Esophagus muscularis mucosa (tissue), 4 donors: Measurements from ENCODE around the gene BORCS5.

Experiments used
- CTCF ChIP-seq, 3 experiments: fragments of 200-600 bp in 2 of 3; fragments of 450-650 bp in 1 of 3; sonication (generic) in 2 of 3; IDR thresholded peaks; one replicate each; pipeline ENCODE4 v1.5.1; 2017 to 2019; ENCODE audit warnings: antibody characterized with exemption in 3 of 3, mild to moderate bottlenecking in 2 of 3, moderate library complexity in 1 of 3
- EP300 ChIP-seq: sonication (generic); formaldehyde crosslinking; IDR thresholded peaks from one replicate; pipeline ENCODE4 v1.6.1; 2017; ENCODE audit warnings: antibody characterized with exemption
- POLR2A ChIP-seq: fragments of 450-650 bp; IDR thresholded peaks from one replicate; pipeline ENCODE4 v1.6.1; 2017; ENCODE audit warnings: antibody characterized with exemption, moderate library complexity, mild to moderate bottlenecking, low read depth

- no peak for TF ChIP-seq POLR2A
- no peak for TF ChIP-seq CTCF (IDR thresholded peaks at IDR 0.05)
- TF ChIP-seq EP300, result no peak
Observed at GRCh38 chr12:12470751-12471306, 114.0 kb downstream of the BORCS5 start.
